HuH-7 (cell line): ENCODE results near the gene LMNTD2.
"Not testable (repeated sequence)": the region's sequence is repeated elsewhere in the genome, so short reads cannot be mapped to it uniquely, and the experiment has no call there.

Source experiments
- DNase-seq: peaks from one replicate; pipeline ENCODE4 v3.0.0; 2011; ENCODE audit warnings: low spot score

LMNTD2 gene

DNA sequence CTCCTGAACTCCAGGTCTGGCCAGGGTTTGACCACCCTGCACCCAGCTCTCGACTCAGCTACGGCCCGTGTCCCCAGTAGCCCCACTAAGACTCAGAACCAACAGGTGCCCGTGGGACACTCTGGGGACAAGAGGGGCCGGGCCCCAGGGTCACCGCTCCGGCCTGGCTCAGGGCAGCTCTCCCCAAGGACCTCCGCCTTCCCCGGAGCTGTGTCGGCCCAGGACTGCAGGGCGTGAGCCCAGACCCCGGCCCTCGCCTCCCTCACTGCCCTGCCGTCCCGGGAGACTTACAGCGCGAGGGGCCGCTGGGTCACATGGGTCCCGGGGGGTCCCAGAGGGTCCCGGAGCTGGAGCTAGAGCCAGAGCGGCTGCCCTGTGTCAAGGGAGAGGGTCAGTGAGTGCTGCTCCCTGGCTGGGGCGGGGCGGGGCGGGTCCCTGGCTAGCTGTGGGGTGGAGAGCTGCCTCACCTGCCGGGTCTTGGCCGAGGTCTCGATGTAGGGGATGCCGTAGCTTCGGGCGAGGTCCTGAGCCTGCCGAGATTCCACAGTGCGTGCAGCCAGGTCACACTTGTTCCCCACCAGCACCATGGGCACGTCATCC, 27.5 kb downstream of the LMNTD2 start:
- no peak for DNase-seq

DNA sequence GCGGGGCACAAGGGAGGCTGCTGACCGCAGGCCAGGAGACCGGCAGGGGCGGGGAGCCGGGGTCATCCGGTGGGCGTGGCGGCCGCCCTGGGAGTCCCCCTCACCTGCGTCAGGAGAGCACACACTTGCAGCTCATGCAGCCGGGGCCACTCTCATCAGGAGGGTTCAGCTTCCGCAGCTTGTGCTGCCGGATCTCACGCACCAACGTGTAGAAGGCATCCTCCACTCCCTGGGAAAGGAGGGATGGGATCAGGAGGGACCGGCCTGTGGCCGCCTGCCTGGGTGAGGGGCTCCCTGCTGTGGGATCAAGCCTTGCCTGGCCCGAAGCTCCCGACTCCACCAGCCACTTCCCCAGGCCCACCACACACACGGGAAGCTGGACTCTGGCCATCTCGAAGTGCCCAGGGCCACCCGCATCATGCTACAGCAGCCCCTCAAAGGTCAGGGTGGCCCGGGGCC, 28.0 kb downstream of the LMNTD2 start:
- no peak for DNase-seq

DNA sequence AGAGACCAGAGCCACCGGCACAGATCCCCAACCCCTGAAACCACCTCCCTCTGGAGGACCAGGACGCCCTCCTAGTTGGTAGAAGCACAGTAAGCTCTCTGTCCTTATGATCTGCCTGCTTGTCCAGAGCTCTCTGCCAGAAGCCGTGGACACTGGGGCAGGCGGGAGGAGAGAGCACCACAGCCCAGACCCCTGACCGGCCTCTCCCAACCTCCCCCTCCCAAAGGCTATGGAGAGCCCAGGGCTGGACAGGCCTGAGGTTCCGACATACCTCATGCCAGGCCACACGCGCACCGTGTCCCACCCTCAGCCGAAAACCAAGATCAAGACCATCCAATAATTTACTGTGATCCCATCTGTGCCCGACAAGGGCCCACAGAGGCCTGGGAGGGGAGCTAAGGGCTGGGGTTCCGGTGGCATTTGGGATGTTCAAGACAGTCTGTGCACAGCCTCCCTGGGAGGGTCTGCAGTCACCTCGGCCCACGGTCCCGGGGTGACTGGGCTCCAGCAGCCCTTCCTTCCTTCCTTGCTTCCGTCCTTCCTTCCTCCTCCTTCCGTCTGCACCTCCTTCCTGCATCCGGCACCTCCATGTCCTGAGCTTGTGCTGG, 28.5 kb downstream of the LMNTD2 start:
- DNase-seq: no peak

DNA sequence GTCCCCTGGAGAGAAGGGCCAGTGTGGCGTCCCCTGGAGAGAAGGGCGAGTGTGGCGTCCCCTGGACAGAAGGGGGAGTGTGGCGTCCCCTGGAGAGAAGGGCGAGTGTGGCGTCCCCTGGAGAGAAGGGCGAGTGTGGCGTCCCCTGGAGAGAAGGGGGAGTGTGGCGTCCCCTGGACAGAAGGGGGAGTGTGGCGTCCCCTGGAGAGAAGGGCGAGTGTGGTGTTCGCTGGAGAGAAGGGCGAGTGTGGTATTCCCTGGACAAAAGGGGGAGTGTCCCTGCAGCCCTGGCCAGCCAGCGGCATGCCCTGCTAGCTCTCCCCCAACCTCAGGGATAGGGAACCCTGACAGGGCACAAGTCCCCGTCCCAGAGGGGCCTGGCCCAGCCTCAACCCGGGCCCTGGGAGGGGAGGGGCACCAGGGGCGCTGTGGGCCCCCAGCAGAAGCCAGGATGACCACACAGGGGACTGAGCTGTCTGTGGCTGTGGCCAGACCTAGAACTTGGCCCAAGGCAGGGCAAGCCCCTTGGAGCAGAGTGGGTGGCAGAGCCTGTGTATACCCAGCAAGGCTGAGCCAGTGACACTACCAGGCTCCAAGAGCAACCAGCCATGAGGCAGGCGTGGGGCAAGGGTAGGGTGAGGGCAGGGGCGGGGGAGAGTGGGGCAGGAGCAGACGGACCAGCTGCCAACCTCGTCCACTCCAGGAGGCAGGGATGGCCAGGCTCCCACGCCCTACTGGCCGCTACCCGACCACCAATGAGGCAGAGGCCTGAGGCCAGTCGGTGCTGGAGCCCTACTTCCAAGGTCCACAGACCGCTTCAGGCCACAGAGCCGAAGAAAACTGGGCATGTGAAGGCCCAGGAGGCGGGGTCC, 29.3 kb downstream of the LMNTD2 start:
- no peak for DNase-seq

DNA sequence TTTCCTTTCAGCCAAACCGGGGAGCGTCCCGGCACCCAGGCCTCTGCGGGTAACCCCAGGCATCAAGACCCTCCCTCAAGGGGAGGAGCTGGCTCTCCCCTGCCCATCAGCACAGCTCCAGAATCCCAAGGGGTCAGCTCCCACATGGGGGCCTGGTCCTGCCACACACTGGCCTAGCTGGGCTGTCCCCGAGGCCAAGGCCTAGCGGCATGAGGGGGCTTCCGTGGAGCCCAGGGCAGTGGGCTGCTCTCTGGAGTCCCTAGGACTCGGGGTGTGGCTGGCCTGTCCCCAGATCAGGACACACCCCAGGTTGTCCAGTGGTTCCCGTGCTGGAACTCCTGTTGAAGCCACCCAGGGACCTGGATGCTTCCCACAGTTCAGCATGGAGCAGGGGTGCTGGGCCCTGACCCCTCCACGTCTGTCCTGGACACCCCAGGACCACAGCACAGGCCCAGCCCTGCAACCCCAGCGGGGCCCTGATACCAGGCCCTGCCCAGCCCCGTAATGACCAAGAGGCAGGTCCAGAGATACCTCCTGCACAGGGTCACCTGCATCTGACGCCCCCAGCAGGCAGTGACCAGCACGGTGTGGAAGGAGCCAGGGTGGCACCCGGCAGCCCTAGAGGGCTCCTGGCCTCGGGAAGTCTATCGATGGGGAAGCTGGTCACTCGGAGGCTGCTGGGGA, 30.7 kb downstream of the LMNTD2 start:
- no peak for DNase-seq

DNA sequence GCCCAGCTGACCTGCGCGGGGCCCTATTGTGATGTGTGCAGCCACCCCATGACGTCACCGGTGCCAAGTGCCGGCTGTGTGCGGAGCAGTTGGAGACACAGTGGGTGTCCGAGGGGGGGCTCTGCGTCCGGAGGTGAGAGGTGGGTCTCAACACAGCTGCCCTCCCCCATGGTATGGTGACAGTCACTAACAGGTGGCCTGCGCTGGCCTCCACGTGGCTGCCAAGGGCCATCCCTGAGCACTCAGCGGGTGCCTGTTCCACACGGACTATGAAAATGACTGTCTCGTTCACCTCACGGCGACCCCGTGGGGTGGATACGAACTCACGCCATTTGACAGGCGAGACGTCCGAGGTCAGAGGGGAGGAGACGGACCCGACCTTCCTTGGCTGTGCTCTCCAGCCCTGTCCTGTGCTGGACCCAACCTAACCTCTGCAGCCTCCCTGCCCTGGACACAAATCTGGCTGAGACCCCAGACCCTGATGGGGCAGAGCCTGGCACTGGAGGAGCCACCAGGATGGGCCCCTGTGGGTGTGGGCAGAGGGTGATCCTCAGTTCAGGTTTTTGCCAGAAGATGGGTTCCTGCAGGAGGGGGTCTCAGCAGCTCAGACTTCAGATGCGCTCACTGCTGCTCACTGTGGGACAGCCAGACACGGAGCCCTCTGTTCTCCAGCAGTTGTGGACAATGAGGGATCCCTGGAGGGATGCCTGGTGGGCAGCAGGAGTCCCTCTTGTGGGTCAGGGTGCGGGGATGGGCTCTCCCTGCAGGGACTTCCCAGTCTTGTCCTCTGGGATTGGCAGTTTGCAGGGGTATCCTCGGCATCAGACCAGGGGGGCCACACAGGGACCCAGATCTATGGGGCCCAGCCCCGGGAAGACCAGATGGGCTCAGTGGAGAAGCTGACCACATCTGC, 31.5 kb downstream of the LMNTD2 start:
- no peak for DNase-seq

DNA sequence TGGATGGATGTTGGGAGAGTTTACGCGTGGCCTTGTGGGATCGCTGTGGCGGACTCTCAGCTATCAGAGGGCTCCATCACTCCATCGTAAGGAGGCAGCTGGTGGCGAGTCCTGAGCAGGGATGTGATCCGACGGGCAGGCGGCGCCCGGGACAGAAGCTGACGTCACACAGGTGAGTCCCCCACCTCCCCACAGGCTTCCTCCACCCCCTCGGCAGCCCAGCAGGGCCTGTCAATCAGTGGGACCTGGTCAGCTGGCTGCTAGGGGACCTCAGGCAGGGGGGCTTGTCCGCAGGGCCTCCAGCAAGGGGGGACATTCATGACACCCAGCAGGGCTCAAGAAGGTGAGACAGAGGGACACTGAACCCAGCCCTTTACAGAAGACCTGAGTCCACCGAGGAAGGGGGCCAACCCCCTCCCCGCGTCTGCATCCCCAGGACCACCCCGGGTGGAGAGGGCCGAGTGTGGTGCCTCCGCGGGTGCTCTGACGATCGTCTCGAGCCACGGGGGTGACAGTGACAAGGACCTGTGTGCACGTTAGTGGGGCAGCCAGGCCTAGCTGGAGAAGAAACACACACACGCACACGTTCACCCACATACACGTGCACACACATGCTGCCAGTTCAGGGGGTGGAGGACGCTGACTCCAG, 32.2 kb downstream of the LMNTD2 start:
- no peak for DNase-seq

DNA sequence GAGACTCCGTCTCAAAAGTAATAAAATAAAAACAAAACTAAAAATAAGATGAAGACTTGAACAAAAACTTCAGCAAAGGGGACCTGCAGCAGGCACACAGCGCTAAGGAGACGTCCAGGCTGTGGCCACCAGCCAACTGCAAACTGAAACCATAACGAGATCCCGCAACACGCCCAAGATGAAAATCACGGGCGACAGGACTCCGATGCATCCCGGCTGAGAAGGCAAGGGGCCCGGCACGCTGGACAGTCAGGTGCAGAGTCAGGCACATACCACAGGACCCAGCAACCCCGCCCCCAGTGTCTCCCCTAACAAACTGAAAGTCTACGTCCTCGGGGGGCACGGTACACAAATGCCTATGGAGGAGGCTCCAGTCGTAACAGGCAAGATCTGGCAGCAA, 34.3 kb downstream of the LMNTD2 start:
- DNase-seq: no peak

DNA sequence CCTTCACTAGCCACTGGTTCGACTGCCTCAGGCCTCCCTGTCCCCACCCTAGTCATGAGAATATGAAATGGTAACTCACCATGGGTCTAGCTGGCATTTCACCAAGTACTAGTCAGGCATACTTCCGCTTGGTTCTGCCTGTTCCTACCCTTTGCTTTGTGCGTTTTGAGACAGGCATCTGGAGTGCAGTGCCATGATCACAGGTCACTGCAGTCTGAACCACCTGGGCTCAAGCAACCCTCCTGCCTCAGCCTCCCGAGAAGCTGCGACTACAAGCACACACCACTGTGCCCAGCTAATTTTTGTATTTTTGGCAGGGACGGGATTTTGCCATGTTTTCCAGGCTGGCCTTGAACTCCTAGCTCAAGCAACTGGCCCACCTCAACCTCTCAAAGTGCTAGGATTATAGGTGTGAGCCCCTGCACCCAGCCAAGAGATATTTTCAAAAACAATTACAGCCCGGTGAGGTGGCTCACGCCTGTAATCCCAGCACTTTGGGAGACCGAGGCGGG, 39.3 kb downstream of the LMNTD2 start:
- no peak for DNase-seq

DNA sequence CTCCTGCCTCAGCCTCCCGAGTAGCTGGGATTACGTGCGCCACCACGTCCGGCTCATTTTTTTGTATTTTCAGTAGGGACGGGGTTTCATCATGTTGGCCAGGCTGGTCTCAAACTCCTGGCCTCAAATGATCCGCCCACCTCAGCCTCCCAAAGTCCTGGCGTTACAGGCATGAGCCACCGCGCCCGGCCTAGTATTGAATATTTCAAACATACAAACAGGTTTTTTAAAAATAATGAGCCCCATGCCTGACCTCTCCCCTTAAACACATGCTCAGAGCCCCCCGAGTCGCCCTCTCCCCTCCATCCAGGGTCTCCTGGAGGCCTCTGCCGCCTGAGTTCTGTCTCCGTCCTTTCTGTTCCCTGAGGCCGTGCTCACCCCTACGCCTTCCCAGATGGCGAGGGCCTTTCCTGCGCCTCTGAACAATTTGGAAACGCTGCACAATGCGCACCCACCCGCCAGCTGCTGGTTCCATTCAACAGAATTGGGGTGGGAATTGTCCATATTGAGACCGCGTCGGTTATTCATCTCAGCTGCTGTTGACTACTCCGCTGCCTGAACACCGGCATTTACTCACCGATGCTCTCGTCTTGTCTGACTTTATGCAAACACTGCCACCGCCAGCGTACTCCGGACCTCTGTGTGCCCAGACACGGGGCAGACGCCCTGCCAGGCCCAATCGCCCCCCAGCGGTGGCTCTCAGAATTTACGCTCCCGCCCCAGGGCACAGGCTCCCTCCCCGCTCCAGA, 39.9 kb downstream of the LMNTD2 start:
- no peak for DNase-seq

DNA sequence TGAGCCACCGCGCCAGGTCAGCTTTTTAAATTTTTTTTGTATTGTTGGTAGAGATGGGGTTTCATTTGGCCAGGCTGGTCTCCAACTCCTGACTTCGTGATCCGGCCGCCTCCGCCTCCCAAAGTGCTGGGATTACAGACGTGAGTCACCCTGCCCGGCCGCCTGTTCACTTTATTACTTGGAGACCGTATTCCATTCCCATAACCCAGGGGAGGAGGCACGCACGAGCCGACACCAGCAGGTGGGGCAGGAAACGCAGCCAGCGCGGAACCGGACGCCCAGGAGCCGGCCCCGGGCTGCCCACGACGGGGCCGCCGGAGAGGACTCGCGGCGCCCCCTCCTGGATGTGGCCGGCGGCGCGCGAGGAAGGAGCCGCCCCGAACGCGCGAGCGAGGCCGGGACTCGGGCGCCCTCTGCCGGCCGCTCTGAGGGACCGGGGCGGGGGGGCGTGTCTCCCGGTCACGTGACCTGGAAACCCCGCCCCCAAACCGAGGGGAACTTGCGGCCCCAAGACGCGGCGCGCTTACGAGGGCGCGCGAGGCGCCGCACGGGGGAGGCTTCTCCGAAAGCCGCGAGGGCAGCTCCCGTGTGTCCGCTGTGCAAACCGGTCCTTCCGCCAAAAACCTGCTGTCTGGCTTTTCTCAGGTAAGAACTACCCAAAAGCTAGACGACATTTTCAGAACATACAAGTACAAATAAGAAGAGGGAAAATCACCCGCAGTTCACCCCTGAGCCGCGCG, 41.9 kb downstream of the LMNTD2 start:
- peak; percentile 87 for DNase-seq

DNA sequence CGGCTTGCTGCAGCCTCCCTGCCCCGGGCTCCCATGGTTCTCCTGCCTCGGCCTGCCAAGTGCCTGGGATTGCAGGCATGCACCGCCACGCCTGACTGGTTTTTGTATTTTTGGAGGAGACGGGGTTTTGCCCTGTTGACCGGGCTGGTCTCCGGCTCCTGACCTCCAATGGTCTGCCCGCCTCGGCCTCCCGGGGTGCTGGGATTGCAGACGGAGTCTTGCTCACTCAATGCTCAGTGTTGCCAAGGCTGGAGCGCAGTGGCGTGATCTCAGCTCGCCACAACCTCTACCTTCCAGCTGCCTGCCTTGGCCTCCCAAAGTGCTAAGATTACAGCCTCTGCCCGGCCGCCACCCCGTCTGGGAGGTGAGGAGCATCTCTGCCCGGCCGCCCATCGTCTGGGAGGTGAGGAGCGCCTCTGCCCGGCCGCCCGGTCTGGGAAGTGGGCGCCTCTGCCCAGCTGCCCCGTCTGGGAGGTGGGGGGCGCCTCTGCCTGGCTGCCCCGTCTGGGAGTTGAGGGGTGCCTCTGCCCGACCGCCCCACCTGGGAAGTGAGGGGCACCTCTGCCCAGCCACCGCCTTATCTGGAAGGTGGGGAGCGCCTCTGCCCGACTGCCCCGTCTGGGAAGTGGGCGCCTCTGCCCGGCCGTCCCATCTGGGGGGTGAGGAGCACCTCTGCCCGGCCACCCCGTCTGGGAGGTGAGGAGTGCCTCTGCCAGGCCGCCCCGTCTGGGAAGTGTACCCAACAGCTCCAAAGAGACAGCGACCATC, 43.4 kb downstream of the LMNTD2 start:
- not testable (repeated sequence) for DNase-seq

DNA sequence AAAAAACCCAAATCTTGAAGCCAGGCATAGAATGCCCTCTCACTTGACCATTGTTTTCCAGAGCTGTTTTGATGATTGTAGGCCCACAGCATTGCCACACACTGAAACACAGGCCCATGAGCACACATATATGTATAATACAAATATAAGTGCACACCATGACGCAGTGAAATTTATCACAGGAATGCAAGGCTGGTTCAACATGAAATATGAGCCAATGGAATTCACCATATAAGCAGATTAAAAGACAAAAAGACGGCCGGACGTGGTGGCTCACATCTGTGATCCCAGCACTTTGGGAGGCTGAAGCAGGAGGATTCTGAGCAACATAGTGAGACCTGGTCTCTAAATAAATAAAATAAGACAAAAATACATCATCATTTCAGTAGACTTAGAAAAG, 44.1 kb downstream of the LMNTD2 start:
- DNase-seq: no peak

DNA sequence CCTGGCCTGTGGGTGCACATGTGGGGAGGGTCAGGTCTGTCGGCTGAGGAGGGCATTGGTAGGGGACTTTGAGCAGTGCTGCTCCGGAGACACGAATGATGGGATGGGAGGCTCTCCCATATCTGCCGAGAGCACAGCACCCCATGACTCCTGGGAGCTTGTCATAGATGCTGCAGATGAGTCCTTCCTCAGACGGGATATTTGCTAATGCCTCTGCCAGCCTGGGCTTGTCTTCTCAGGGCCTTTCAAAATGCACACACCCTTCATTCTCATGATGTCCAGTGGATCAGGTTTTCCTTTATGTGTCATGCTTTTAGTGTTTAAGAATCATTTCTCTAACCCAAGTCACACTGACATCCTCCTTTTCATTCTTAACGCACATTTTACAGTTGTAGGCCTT, 45.4 kb downstream of the LMNTD2 start:
- no peak for DNase-seq

DNA sequence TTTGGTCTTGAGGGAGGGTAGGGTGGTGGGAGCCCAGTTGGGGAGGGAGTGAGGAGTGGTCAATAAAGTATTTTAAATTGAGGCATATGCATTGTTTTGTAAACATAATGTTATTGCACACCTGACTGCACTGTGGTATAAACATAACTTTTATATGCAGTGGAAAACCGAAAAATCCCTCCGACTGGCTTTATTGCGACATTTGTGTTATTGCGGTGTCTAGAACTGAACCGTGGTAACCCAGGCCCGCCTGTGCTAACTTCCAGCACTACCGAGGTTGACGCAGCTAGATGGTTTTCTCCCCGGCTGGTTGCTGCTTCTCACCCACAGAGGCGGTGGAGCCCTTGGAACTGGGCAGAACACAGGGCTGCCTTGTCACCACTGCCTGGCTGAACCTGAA, 45.9 kb downstream of the LMNTD2 start:
- DNase-seq: no peak

DNA sequence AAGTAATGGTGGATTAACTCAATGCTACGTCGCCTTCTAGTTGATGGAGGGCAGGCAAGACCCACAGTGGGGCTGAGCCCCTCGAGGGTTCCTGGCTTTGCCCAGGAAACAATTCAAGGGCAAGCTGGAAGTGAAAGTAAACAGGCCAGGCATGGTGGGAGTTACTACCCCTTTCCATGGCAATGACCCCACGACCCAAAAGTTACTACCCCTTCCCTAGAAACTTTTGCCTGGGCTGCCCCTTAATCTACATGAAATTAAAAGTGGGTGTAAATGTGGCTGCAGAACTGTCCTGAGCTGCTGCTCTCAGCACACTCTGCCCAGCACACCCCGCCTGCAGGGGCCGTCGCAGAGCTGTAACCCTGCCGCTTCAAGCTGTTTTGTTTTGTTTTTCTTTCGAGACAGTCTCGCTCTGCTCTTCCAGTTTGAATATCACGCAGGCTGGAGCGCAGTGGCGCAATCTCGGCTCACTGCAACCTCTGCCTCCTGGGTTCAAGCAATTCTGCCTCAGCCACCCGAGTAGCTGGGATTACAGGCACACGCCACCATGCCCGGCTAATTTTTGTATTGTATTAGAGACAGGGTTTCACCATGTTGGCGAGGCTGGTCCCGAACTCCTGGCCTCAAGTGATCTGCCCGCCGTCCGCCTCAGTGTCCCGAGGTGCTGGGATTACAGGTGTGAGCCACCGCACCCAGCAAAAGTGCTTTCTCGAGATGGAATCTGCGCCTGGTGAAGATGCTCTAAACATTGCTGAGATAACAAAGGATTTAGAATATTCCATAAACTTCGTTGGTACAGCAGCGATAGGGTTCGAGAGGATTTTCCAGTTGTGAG, 47.6 kb downstream of the LMNTD2 start:
- DNase-seq: no peak

DNA sequence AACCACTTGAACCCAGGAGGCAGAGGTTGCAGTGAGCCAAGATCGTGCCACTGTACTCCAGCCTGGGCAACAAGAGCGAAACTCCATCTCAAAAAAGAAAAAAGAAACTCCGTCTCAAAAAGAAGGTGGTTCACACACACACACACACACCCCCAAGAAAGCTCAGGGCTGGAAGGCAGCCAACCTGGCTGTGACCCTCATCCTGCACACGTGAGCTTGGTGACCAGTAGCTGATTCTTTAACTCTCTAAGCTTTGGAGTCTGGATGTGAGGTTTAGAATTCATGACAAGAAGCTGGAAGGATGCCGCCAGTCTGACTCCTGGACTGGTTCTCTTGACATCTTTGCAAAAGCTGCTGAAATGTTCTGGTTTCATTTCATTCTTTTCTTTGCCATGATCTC, 51.6 kb downstream of the LMNTD2 start:
- no peak for DNase-seq
